Upper lobe of right lung (tissue), 1 donor: ENCODE measurements around the gene TCEAL1. TPM values are rescaled to one million over a fixed set of nuclear protein-coding genes. Genes with fewer than 3 reads are reported as not detected.
"Not testable (repeated sequence)": the region's sequence is repeated elsewhere in the genome, so short reads cannot be mapped to it uniquely, and the experiment has no call there.

ENCODE experiments used
- ATAC-seq: fragments of 200-7000 bp; cut with Tn5 transposase; one replicate; pipeline ENCODE4 v1.9.1; 2020; ENCODE audit warnings: mild to moderate bottlenecking, moderate library complexity
- DNase-seq: peaks from one replicate; pipeline ENCODE4 v3.0.0-alpha.2; 2020
- H3K27ac ChIP-seq: fragments of 200-600 bp; one replicate; pipeline ENCODE4 v1.8.0; 2022
- H3K27me3 ChIP-seq: fragments of 200-600 bp; one replicate; pipeline ENCODE4 v1.8.0; 2022; ENCODE audit warnings: mild to moderate bottlenecking
- H3K36me3 ChIP-seq: fragments of 200-600 bp; one replicate; pipeline ENCODE4 v1.8.0; 2022
- H3K4me1 ChIP-seq: fragments of 200-600 bp; one replicate; pipeline ENCODE4 v1.8.0; 2022
- H3K4me3 ChIP-seq: fragments of 200-600 bp; one replicate; pipeline ENCODE4 v1.8.0; 2022; ENCODE audit warnings: mild to moderate bottlenecking
- H3K9me3 ChIP-seq: fragments of 200-600 bp; one replicate; pipeline ENCODE4 v1.8.0; 2022
- intact Hi-C: fragments of 100-400 bp; cut with DNase I; formaldehyde crosslinking; loops from one replicate; pipeline ENCODE4 v1.11.0; 2022
- total RNA-seq: library from RNA; stranded (reverse); fragmentation: NEBNext Ultra II Directional; extraction: Animal tissue kit (Norgen Biotek cat#: 25700); gene quantifications from one replicate; pipeline ENCODE4 v1.2.1, GENCODE V29; 2021
- TF ChIP-seq, protein P1 (sequence below): fragments of 200-600 bp; IDR thresholded peaks from one replicate; pipeline ENCODE4 v1.8.0; 2022; ENCODE audit warnings: antibody characterized with exemption
- donor health status: DM: no; HTN: yes; CAD: no; lungs with severe emphysema.

Gene TCEAL1
- total RNA-seq, 1 donor from 2014 or later, result 31.0 TPM

DNA sequence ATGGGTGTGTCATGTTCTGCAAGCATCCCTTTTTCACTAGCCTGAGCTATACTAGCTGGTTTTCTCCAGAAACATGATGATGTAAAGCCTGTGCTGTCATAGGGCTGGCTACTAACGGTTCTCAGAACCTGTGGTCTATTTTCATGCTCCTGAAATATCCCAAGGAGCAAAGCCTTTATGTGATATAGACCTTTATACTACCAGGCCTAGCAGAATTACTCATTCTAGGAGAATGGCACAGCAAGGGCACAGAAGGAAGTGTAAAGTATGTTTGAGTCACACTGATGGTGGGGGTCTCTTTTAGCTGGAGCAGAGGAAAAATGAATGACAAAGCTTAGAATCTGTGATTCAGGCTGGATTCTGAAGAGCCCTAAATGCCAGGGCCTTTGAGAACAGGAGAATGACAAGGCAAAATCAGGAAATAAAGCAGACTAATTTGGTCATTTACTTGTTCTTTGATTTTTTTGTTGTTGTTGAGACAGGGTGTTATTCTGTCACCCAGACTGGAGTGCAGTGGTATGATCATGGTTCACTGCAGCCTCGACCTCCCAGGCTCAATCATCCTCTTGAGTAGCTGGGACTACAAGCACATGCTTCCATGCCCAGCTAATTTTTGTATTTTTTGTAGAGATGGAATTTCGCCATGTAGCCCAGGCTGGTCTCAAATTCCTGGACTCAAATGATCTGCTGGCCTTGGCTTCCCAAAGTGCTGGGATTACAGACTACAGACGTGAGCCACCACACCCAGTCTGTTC, 11.8 kb downstream of the TCEAL1 start:
- no peak overlapping the region for H3K27ac ChIP-seq
- no peaks in the 10 kb centered on the region for H3K9me3 ChIP-seq
- ATAC-seq (no peak), DNase-seq (no peak)
- no peaks in the 10 kb centered on the region for H3K36me3 ChIP-seq
- no peak overlapping the region for H3K4me3 ChIP-seq
- H3K4me1 ChIP-seq, result no peaks in the 10 kb centered on the region
- TF ChIP-seq, protein P1, sequence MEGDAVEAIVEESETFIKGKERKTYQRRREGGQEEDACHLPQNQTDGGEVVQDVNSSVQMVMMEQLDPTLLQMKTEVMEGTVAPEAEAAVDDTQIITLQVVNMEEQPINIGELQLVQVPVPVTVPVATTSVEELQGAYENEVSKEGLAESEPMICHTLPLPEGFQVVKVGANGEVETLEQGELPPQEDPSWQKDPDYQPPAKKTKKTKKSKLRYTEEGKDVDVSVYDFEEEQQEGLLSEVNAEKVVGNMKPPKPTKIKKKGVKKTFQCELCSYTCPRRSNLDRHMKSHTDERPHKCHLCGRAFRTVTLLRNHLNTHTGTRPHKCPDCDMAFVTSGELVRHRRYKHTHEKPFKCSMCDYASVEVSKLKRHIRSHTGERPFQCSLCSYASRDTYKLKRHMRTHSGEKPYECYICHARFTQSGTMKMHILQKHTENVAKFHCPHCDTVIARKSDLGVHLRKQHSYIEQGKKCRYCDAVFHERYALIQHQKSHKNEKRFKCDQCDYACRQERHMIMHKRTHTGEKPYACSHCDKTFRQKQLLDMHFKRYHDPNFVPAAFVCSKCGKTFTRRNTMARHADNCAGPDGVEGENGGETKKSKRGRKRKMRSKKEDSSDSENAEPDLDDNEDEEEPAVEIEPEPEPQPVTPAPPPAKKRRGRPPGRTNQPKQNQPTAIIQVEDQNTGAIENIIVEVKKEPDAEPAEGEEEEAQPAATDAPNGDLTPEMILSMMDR, result no peak
- H3K27me3 ChIP-seq, result no peaks in the 10 kb centered on the region
- intact Hi-C loops, result no loop called here

DNA sequence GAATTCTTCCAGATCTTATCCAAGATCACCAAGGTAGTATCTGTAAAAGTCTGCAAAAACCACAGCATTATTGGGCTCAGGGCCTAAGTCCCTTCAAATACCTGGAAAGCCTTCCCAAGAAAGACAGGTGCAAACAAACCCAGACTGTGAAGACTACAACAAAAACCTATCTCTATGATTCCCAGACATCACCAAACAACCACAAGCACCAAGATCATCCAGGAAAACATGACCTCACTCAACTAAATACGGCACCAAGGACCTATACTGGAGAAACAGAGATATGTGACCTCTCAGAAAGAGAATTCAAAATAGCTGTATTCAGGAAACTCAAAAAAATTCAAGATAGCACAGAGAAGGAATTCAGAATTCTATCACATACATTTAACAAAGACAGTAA, 15.3 kb downstream of the TCEAL1 start:
- intact Hi-C loops, result no loop called here
- Histone ChIP-seq H3K27ac (no peak overlapping the region), H3K27me3 (no peaks in the 10 kb centered on the region), H3K4me1 (no peaks in the 10 kb centered on the region), H3K36me3 (no peaks in the 10 kb centered on the region), H3K4me3 (no peak overlapping the region), H3K9me3 (no peaks in the 10 kb centered on the region)
- no peak for DNase-seq
- no peak for ATAC-seq
- TF ChIP-seq, protein P1, result no peak

DNA sequence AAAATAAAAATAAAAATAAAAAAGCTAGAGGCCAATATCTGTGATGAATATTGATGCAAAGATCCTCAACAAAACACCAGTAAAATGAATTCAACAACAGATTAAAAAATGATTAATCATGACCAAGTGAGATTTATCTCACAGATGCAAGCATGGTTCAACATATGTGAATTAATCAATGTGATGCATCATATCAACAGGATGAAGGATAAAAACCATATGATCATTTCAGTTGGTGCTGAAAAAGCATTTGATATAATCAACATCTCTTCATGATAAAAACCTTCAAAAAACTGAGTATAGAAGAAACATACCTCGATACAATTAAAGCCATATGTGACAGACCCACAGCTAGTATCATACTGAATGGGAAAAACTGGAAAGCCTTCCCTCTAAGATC, 18.9 kb downstream of the TCEAL1 start:
- H3K36me3 ChIP-seq, result no peaks in the 10 kb centered on the region
- H3K4me1 ChIP-seq, result no peaks in the 10 kb centered on the region
- H3K27me3 ChIP-seq, result no peaks in the 10 kb centered on the region
- H3K4me3 ChIP-seq, result no peak overlapping the region
- TF ChIP-seq, protein P1, result no peak
- ATAC-seq, result no peak
- intact Hi-C loops, result no loop called here
- no peak for DNase-seq
- no peaks in the 10 kb centered on the region for H3K9me3 ChIP-seq
- no peak overlapping the region for H3K27ac ChIP-seq

DNA sequence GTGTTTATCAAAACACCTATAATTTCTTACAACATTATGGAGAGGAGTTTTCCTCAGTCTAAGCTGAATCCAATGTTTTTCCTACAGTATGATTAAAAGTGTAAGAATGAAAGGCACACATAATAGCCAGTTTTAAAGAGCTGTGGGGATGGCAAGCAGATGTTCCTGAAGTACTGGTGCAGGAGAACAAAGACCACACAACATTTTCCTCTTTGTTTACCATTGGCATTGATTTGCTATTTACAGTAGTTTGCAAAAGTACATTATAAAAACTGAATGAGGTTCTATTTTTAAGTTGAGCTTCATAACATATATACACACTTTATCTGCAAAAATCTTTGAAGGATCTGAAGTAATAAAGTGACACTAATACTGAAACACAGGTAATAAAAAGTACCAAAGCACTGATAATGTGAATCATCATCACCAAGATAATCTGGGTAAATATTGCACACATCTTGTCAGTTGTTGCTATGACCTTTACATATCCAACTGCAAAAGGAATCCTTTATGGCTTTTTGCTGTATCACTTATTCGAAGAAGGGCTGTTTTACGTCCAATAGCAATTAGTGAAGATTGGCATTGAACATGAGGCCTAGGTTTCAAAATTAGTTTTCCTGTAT, 22.5 kb downstream of the TCEAL1 start:
- DNase-seq (no peak), ATAC-seq (no peak)
- TF ChIP-seq, protein P1, result no peak
- intact Hi-C loops, result no loop called here
- Histone ChIP-seq H3K27ac (no peak overlapping the region), H3K36me3 (no peaks in the 10 kb centered on the region), H3K4me3 (no peak overlapping the region), H3K9me3 (no peaks in the 10 kb centered on the region), H3K27me3 (no peaks in the 10 kb centered on the region), H3K4me1 (no peaks in the 10 kb centered on the region)

DNA sequence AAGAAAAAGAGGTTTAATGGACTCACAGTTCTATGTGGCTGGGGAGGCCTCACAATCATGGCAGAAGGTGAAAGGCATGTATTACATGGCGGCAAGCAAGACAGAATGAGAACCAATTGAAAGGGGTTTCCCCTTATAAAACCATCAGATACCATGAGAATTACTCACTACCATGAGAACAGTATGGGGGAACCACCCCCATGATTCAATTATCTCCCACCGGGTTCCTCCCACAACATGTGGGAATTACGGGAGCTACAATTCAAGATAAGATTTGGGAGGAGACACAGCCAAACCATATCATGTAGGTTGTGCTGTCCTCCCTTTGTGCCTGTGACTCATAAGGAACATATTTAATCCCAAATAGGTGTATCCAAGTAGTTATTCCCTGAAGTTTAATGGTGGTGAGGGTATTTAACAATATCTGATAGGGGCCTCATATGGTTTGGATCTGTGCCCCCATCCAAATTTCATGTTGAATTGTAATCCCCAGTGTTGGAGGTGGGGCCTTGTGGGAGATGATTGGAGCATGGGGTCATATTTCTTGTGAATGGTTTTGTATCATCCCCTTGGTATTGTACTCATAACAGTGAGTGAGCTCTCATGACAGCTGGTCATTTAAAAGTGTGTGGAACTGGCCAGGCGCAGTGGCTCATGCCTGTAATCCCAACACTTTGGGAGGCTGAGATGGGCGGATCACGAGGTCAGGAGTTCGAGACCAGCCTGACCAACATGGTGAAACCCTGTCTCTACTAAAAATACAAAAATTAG, 26.6 kb downstream of the TCEAL1 start:
- H3K9me3 ChIP-seq, H3K4me3 ChIP-seq, H3K27me3 ChIP-seq, H3K36me3 ChIP-seq, H3K27ac ChIP-seq, DNase-seq, H3K4me1 ChIP-seq, ATAC-seq, intact Hi-C loops: not testable (repeated sequence)

DNA sequence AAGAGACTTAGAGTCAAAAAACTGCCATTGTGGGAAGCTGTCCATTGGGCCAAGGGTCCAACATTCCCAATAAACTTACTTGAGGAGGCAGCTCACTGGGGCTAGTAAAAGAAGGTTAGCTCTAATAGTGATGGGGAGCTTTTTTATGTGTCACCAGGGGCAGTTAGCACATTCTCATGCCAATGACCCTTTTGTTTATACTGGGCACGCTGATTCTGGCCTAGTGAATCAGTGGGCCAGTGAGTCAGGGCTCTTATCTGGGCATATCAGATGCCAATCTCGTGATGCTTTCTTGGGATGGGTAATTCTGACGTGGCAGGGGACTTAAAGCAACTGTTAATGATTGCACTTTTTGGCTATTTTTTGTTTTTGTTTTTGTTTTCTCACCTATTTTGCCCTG, 27.8 kb downstream of the TCEAL1 start:
- Histone ChIP-seq H3K27ac (no peak overlapping the region), H3K4me1 (no peaks in the 10 kb centered on the region), H3K9me3 (no peaks in the 10 kb centered on the region), H3K27me3 (no peaks in the 10 kb centered on the region), H3K4me3 (no peak overlapping the region), H3K36me3 (no peaks in the 10 kb centered on the region)
- ATAC-seq (no peak), DNase-seq (no peak)
- TF ChIP-seq, protein P1, result no peak
- intact Hi-C loops, result no loop called here

DNA sequence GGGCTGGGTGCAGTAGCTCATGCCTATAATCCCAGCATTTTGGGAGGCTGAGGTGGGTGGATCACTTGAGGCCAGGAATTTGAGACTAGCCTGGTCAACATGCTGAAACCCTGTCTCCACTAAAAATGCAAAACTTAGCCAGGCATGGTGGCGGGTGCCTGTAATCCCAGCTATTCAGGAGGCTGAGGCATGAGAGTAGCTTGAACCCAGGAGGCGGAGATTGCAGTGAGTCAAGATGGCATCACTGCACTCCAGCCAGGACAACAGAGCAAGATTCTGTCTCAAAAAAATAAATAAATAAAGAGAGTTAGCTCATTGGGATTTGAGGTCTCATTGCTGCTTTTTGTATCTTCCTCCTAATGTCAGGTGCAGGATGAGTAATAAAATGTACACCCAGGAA, 28.3 kb downstream of the TCEAL1 start:
- H3K27ac ChIP-seq, H3K9me3 ChIP-seq, H3K4me1 ChIP-seq, intact Hi-C loops, ATAC-seq, H3K4me3 ChIP-seq, H3K27me3 ChIP-seq, DNase-seq, H3K36me3 ChIP-seq: not testable (repeated sequence)
